SK-N-SH (cell line): ENCODE results near the gene CNTNAP2. TPM values are rescaled to one million over a fixed set of nuclear protein-coding genes. Genes with fewer than 3 reads are reported as not detected.
A peak's percentile ranks its signal among the peaks of the same experiment; 100 is the strongest.

Source experiments
- CTCF ChIA-PET: fragments of 300-600, 350-600 bp; formaldehyde crosslinking; extraction: SDS; loops from one replicate; lab custom pipeline; 2021; lab: Yijun Ruan, JAX
- POLR2A ChIA-PET: fragments of 350-600 bp; sonication (Branson Sonifier 250); formaldehyde crosslinking; extraction: SDS; loops from one replicate; lab custom pipeline; 2020; ENCODE audit warnings: antibody characterized with exemption, inconsistent platforms; lab: Yijun Ruan, JAX
- DNase-seq: peaks from one replicate; pipeline ENCODE4 v3.0.0; 2012
- H2AFZ ChIP-seq: fragments of 200-600 bp; sonication (generic); 2 replicates; pipeline ENCODE4 v1.8.1; 2016; ENCODE audit warnings: antibody characterized with exemption, mild to moderate bottlenecking, low read depth
- H3F3A ChIP-seq: fragments of 200-600 bp; sonication (generic); replicated peaks from 2 replicates; pipeline ENCODE3; 2016; ENCODE audit warnings: antibody characterized with exemption, mild to moderate bottlenecking; ENCODE audit not compliant: insufficient read depth
- H3K27ac ChIP-seq, 2 experiments: fragments of 200-500 bp in 1 of 2; fragments of 200-600 bp in 1 of 2; sonication (Bioruptor generic) in 1 of 2; sonication (generic), shearing (Covaris generic) in 1 of 2; 2 replicates each; pipeline versions ENCODE4 v1.5.1 to v1.6.1; 2014 to 2016; ENCODE audit warnings: low read depth in 2 of 2, inconsistent platforms in 1 of 2, low read length in 1 of 2, mild to moderate bottlenecking in 1 of 2, mixed read lengths in 1 of 2
- H3K27me3 ChIP-seq: fragments of 200-600 bp; sonication (generic), shearing (Covaris generic); 2 replicates; pipeline ENCODE4 v1.6.1; 2016; ENCODE audit warnings: mixed run types; ENCODE audit not compliant: insufficient read depth
- H3K36me3 ChIP-seq, 2 experiments: fragments of 200-500 bp in 1 of 2; fragments of 200-600 bp in 1 of 2; sonication (Bioruptor generic) in 1 of 2; sonication (generic) in 1 of 2; replicated peaks in 1 of 2; 2 replicates each; pipeline versions ENCODE3 to v1.5.1; 2014 to 2016; ENCODE audit warnings: low read length in 1 of 2, mild to moderate bottlenecking in 1 of 2; ENCODE audit not compliant: insufficient read depth in 2 of 2, control insufficient read depth in 1 of 2
- H3K4me1 ChIP-seq, 2 experiments: fragments of 200-500 bp in 1 of 2; fragments of 200-600 bp in 1 of 2; sonication (Bioruptor generic) in 1 of 2; sonication (generic), shearing (Covaris generic) in 1 of 2; 2 replicates each; pipeline versions ENCODE4 v1.5.1 to v1.6.1; 2014 to 2016; ENCODE audit warnings: low read depth in 1 of 2, low read length in 1 of 2, mixed run types in 1 of 2; ENCODE audit not compliant: insufficient read depth in 2 of 2, control insufficient read depth in 1 of 2
- H3K4me2 ChIP-seq: fragments of 200-600 bp; sonication (generic), shearing (Covaris generic); 2 replicates; pipeline ENCODE4 v1.6.1; 2017; ENCODE audit warnings: mixed run types
- H3K4me3 ChIP-seq, 2 experiments: fragments of 200-500 bp in 1 of 2; fragments of 200-600 bp in 1 of 2; sonication (Bioruptor generic) in 1 of 2; sonication (generic), shearing (Covaris generic) in 1 of 2; 2 replicates each; pipeline versions ENCODE4 v1.5.1 to v1.8.1; 2014 to 2016; ENCODE audit warnings: low read depth in 2 of 2, inconsistent platforms in 1 of 2, low read length in 1 of 2, mild to moderate bottlenecking in 1 of 2, mixed read lengths in 1 of 2, moderate library complexity in 1 of 2
- H3K79me2 ChIP-seq: fragments of 200-600 bp; sonication (generic); 2 replicates; pipeline ENCODE4 v1.8.1; 2017; ENCODE audit warnings: mild to moderate bottlenecking; ENCODE audit not compliant: insufficient read depth
- H3K9ac ChIP-seq: fragments of 200-600 bp; sonication (generic); 2 replicates; pipeline ENCODE4 v1.6.1; 2017; ENCODE audit warnings: mixed run types
- H3K9me2 ChIP-seq: fragments of 200-600 bp; sonication (generic); 2 replicates; pipeline ENCODE4 v1.6.1; 2017; ENCODE audit warnings: mixed run types
- H3K9me3 ChIP-seq: fragments of 200-600 bp; sonication (generic); 2 replicates; pipeline ENCODE4 v1.6.1; 2017; ENCODE audit warnings: mixed run types, mild to moderate bottlenecking, moderate library complexity
- H4K20me1 ChIP-seq: fragments of 200-600 bp; sonication (generic); 2 replicates; pipeline ENCODE4 v1.6.1; 2017; ENCODE audit warnings: mild to moderate bottlenecking, mixed run types; ENCODE audit not compliant: insufficient read depth
- CHD2 ChIP-seq: fragments of 150-350 bp; IDR thresholded peaks from 2 replicates; pipeline ENCODE4 v1.6.1; 2018; ENCODE audit warnings: low read length; ENCODE audit not compliant: partially characterized antibody
- ELF1 ChIP-seq: IDR thresholded peaks from 2 replicates; pipeline ENCODE4 v1.4.0; 2012
- EP300 ChIP-seq, 2 experiments: IDR thresholded peaks; 2 replicates each; pipeline versions ENCODE4 v1.4.0 to v1.6.1; 2012; ENCODE audit warnings: borderline replicate concordance in 1 of 2, low read depth in 1 of 2, low read length in 1 of 2
- EZH2phosphoT487 ChIP-seq: fragments of 200-600 bp; sonication (generic); IDR thresholded peaks from 2 replicates; pipeline ENCODE4 v1.6.1; 2017; ENCODE audit warnings: low read depth, mixed run types, mild to moderate bottlenecking, antibody characterized with exemption, moderate library complexity, borderline replicate concordance
- FOXJ3 ChIP-seq: sonication (generic); formaldehyde crosslinking; IDR thresholded peaks from 2 replicates; pipeline ENCODE4 v1.5.1; 2020; ENCODE audit warnings: mild to moderate bottlenecking, missing genetic modification reagents
- FOXM1 ChIP-seq: IDR thresholded peaks from 2 replicates; pipeline ENCODE4 v1.4.0; 2012; ENCODE audit warnings: low read depth, mild to moderate bottlenecking
- GATA2 ChIP-seq: sonication (generic); formaldehyde crosslinking; IDR thresholded peaks from 2 replicates; pipeline ENCODE4 v1.5.0; 2020; ENCODE audit warnings: mild to moderate bottlenecking, missing genetic modification reagents
- JUND ChIP-seq: IDR thresholded peaks from 2 replicates; pipeline ENCODE4 v1.4.0; 2012
- MAX ChIP-seq: IDR thresholded peaks from 2 replicates; pipeline ENCODE4 v1.4.0; 2012; ENCODE audit warnings: low read depth
- MXI1 ChIP-seq: IDR thresholded peaks from 2 replicates; pipeline ENCODE4 v1.6.1; 2012; ENCODE audit warnings: mild to moderate bottlenecking, low read depth, low read length, improper control_type of control experiment
- NRF1 ChIP-seq: IDR thresholded peaks from 2 replicates; pipeline ENCODE4 v1.6.1; 2012; ENCODE audit warnings: low read depth, mild to moderate bottlenecking, low read length
- PBX3 ChIP-seq: IDR thresholded peaks from 2 replicates; pipeline ENCODE4; 2012
- POLR2AphosphoS5 ChIP-seq: IDR thresholded peaks from 2 replicates; pipeline ENCODE4 v1.6.1; 2012; ENCODE audit warnings: low read depth, low read length
- RAD21 ChIP-seq: IDR thresholded peaks from 2 replicates; pipeline ENCODE4 v1.6.1; 2012; ENCODE audit warnings: mild to moderate bottlenecking, low read length
- RCOR1 ChIP-seq: fragments of 150-350 bp; IDR thresholded peaks from 2 replicates; pipeline ENCODE4 v1.6.1; 2017; ENCODE audit warnings: antibody characterized with exemption, low read length
- SIN3A ChIP-seq: IDR thresholded peaks from 2 replicates; pipeline ENCODE4 v1.6.1; 2012; ENCODE audit warnings: low read depth, mild to moderate bottlenecking, low read length, moderate library complexity, borderline replicate concordance
- SMC3 ChIP-seq: IDR thresholded peaks from 2 replicates; pipeline ENCODE4 v1.6.1; 2012; ENCODE audit warnings: low read depth, low read length, improper control_type of control experiment
- TAF1 ChIP-seq: IDR thresholded peaks from 2 replicates; pipeline ENCODE4 v1.6.1; 2012; ENCODE audit warnings: low read depth, mild to moderate bottlenecking, low read length, moderate library complexity, borderline replicate concordance
- TCF12 ChIP-seq: IDR thresholded peaks from 2 replicates; pipeline ENCODE4 v1.4.0; 2012
- TEAD4 ChIP-seq: IDR thresholded peaks from 2 replicates; pipeline ENCODE4 v1.4.0; 2012; ENCODE audit warnings: mild to moderate bottlenecking, borderline replicate concordance; ENCODE audit not compliant: insufficient read depth
- WGBS: methylation state at CpG from one replicate; pipeline ENCODE4 v1.1.6; 2017; ENCODE audit warnings: low lambda C conversion rate; 5-methylcytosine and 5-hydroxymethylcytosine counted together
- polyA plus RNA-seq, 3 experiments: library from polyadenylated mRNA; depleted of rRNA; stranded (reverse); fragments of >200 nt; gene quantifications; 2 replicates each; pipeline ENCODE4 v1.2.3, GENCODE V29; 2012

Gene CNTNAP2
- polyA plus RNA-seq, 1 of the 3 experiments (the other 2 are of a cell fraction): 3.4 TPM

GRCh38 chr7:147052818-147053217, 936.2 kb downstream of the CNTNAP2 start:
- DNase-seq: peak; percentile 34
- Histone ChIP-seq H3F3A (no peaks in the 10 kb centered on the region), H3K4me2 (no peak overlapping the region), H2AFZ (no peak overlapping the region), H3K4me1 (peaks cover 0 to 2% of the 10 kb centered on the region in 2 experiments; a peak in 1 of 4 replicates), H3K79me2 (no peaks in the 10 kb centered on the region), H3K9me3 (no peaks in the 10 kb centered on the region), H3K9me2 (no peaks in the 10 kb centered on the region), H3K9ac (no peak overlapping the region), H3K36me3 (no peaks in the 10 kb centered on the region), H3K27me3 (no peaks in the 10 kb centered on the region), H4K20me1 (no peaks in the 10 kb centered on the region), H3K4me3 (no peak overlapping the region), H3K27ac (no peak overlapping the region)
- ChIA-PET POLR2A (no interaction called here), CTCF (no interaction called here)
- TF ChIP-seq FOXM1 (no peak), TCF12 (peak; percentile 25; the same call in 1 of the 2 replicates), NRF1 (no peak), TEAD4 (no peak; the same call in 1 of the 2 replicates), EP300 (IDR thresholded peaks at IDR 0.05; ENCODE audit: borderline replicate concordance in 1 of 2, low read depth in 1 of 2, low read length in 1 of 2) (peak in 1 of 2 experiments; percentile 55; a peak in 2 of 4 replicates), SIN3A (no peak), PBX3 (no peak), JUND (no peak)

GRCh38 chr7:147053746-147054145, 937.1 kb downstream of the CNTNAP2 start:
- no peak overlapping the region for H2AFZ ChIP-seq
- no peaks in the 10 kb centered on the region for H3F3A ChIP-seq
- no peak for DNase-seq
- H3K9me2 ChIP-seq: no peaks in the 10 kb centered on the region
- no peak overlapping the region for H3K4me2 ChIP-seq
- H3K4me1 ChIP-seq: peaks cover 0 to 2% of the 10 kb centered on the region in 2 experiments; a peak in 1 of 4 replicates
- H4K20me1 ChIP-seq: no peaks in the 10 kb centered on the region
- no peak for TF ChIP-seq EZH2phosphoT487
- no peak for TF ChIP-seq JUND
- no peak for TF ChIP-seq POLR2AphosphoS5
- TF ChIP-seq RCOR1: no peak
- no peak for TF ChIP-seq MXI1
- no peak overlapping the region for H3K27ac ChIP-seq
- no peaks in the 10 kb centered on the region for H3K27me3 ChIP-seq
- no peak overlapping the region for H3K9ac ChIP-seq
- H3K79me2 ChIP-seq: no peaks in the 10 kb centered on the region
- H3K9me3 ChIP-seq: no peaks in the 10 kb centered on the region
- WGBS: 72% methylated on average over 5 of the region's 5 CpGs
- POLR2A ChIA-PET: no interaction called here
- CTCF ChIA-PET: no interaction called here
- H3K36me3 ChIP-seq: no peaks in the 10 kb centered on the region
- H3K4me3 ChIP-seq: no peak overlapping the region

- WGBS: 83% methylated on average over 3 of the region's 3 CpGs
- Histone ChIP-seq H3K4me1 (no peaks in the 10 kb centered on the region), H3K9ac (no peak overlapping the region), H3K79me2 (no peaks in the 10 kb centered on the region), H3K4me2 (no peak overlapping the region), H3K9me2 (no peaks in the 10 kb centered on the region)
- CTCF ChIA-PET: no interaction called here
- DNase-seq: no peak
- TF ChIP-seq TCF12 (no peak), TAF1 (no peak), RCOR1 (no peak), ELF1 (no peak), CHD2 (no peak), FOXJ3 (CRISPR knock-in tag) (no peak), GATA2 (CRISPR knock-in tag) (no peak), TEAD4 (no peak), RAD21 (no peak), SMC3 (no peak), FOXM1 (no peak), MAX (no peak), SIN3A (no peak)
- TF ChIP-seq, all 33 proteins: peak for 0
- Histone ChIP-seq H3K4me3 (no peak overlapping the region), H3K9me3 (no peaks in the 10 kb centered on the region), H3K36me3 (no peaks in the 10 kb centered on the region), H2AFZ (no peak overlapping the region), H3K27me3 (no peaks in the 10 kb centered on the region), H3F3A (no peaks in the 10 kb centered on the region), H4K20me1 (no peaks in the 10 kb centered on the region), H3K27ac (no peak overlapping the region)
- POLR2A ChIA-PET: no interaction called here
Observed at GRCh38 chr7:147060070-147060469, 943.5 kb downstream of the CNTNAP2 start.
